Esophagus (tissue), 2 donors: Measurements from ENCODE around the gene LUC7L. TPM values are rescaled to one million over a fixed set of nuclear protein-coding genes. Genes with fewer than 3 reads are reported as not detected.

Source experiments
- H3K27ac ChIP-seq, 2 donors: one replicate each; pipeline ENCODE4 v1.5.1; 2013; ENCODE audit warnings: low read depth in 2 of 2, mild to moderate bottlenecking in 2 of 2, inconsistent platforms in 1 of 2, low read length in 1 of 2, moderate library complexity in 1 of 2
- H3K27me3 ChIP-seq, 2 donors: one replicate each; pipeline ENCODE4 v1.6.1; 2013; ENCODE audit warnings: low read length in 2 of 2, control low read depth in 1 of 2, mild to moderate bottlenecking in 1 of 2; ENCODE audit not compliant: insufficient read depth in 2 of 2, control insufficient read depth in 1 of 2
- H3K36me3 ChIP-seq, 2 donors: one replicate each; pipeline ENCODE4 v1.6.1; 2013; ENCODE audit warnings: low read length in 1 of 2; ENCODE audit not compliant: control insufficient read depth in 2 of 2, insufficient read depth in 2 of 2
- H3K4me1 ChIP-seq, 2 donors: one replicate each; pipeline ENCODE4 v1.6.1; 2013; ENCODE audit warnings: low read length in 1 of 2; ENCODE audit not compliant: control insufficient read depth in 2 of 2, insufficient read depth in 2 of 2
- H3K4me3 ChIP-seq, 2 donors: one replicate each; pipeline ENCODE4 v1.5.1; 2013; ENCODE audit warnings: low read length in 2 of 2, mild to moderate bottlenecking in 2 of 2, low read depth in 1 of 2, moderate library complexity in 1 of 2
- H3K9me3 ChIP-seq, 2 donors: one replicate each; pipeline ENCODE4 v1.6.1; 2013; ENCODE audit warnings: mild to moderate bottlenecking in 2 of 2, low read depth in 1 of 2, low read length in 1 of 2, moderate library complexity in 1 of 2; ENCODE audit not compliant: control insufficient read depth in 2 of 2, insufficient read depth in 1 of 2
- WGBS, 2 donors: extraction: QIAGEN DNeasy Blood & Tissue Kit; methylation state at CpG; one replicate each; pipeline ENCODE4 v1.1.7; 2013; 5-methylcytosine and 5-hydroxymethylcytosine counted together
- polyA plus RNA-seq, 2 donors: library from polyadenylated mRNA; stranded (reverse); fragments of 200-250 nt; gene quantifications; one replicate each; pipeline ENCODE4 v1.2.3, GENCODE V29; 2013
- donor health status: healthy with polysubstance abuse.
- donor health status: Bipolar disorder and iron deficiency.

LUC7L gene
- polyA plus RNA-seq, 2 donors = 37.0 to 102 TPM

DNA sequence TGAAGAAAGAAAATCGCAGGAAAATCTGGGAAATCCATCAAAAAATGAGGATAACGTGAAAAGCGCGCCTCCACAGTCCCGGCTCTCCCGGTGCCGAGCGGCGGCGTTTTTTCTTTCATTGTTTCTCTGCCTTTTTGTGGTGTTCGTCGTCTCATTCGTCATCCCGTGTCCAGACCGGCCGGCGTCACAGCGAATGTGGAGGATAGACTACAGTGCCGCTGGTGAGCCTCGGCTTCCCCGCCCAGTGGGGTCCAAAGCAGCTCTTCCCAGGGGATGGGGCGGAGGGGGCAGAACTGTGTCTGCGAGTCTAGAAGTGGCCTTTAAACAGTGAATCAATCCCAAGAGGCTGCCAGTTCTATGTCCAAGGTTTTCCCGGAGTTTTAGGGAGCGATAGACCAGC, 25.2 kb upstream of the LUC7L start:
- no peaks in the 10 kb centered on the region for H3K9me3 ChIP-seq

GRCh38 chr16:253833-254232, 24.6 kb upstream of the LUC7L start:
- Histone ChIP-seq H3K9me3 (no peaks in the 10 kb centered on the region), H3K27me3 (no peaks in the 10 kb centered on the region), H3K36me3 (peaks cover 0 to 6% of the 10 kb centered on the region in 2 donors), H3K4me3 (no peak overlapping the region), H3K27ac (no peak overlapping the region), H3K4me1 (no peaks in the 10 kb centered on the region)
- WGBS, 2 donors = 80 to 85% methylated on average over 6 of the region's 6 CpGs

More for the DNA sequence above, 25.2 kb upstream of the LUC7L start:
- WGBS, 2 donors = 94 to 97% methylated on average over 25 of the region's 25 CpGs
- Histone ChIP-seq H3K4me1 (no peaks in the 10 kb centered on the region), H3K36me3 (peaks cover 0 to 6% of the 10 kb centered on the region in 2 donors), H3K4me3 (no peak overlapping the region), H3K27me3 (no peaks in the 10 kb centered on the region), H3K27ac (no peak overlapping the region)

GRCh38 chr16:252366-253337, 23.4 kb upstream of the LUC7L start:
- Histone ChIP-seq H3K4me1 (no peaks in the 10 kb centered on the region), H3K4me3 (no peak overlapping the region)
- WGBS, 2 donors = 61 to 71% methylated on average over 30 of the region's 30 CpGs

DNA sequence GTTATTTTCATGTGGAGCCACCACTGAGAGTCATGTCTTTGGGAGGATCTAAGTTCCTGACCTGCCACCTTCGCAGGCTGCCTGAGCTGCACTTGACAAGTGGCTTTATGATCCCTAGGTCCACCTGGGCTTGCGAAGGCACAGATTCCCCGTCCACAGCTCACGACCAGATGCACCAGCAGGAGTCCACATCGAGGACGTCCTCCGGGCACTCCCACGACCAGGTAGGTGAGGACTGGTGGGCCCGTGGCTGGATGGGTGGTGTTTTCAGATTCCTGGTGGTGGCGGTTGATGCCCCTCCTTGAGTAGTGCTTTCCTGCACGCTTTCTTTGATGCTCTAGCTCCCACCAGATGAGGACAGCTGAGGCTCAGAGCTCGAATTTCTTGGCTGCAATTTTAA, 20.2 kb upstream of the LUC7L start:
- peaks cover 0 to 4% of the 10 kb centered on the region in 2 donors for H3K36me3 ChIP-seq
- H3K27me3 ChIP-seq = no peaks in the 10 kb centered on the region
- 90 to 92% methylated on average over 12 of the region's 12 CpGs for WGBS, 2 donors
- no peaks in the 10 kb centered on the region for H3K4me1 ChIP-seq
- no peak overlapping the region for H3K27ac ChIP-seq
- no peak overlapping the region for H3K4me3 ChIP-seq
- no peaks in the 10 kb centered on the region for H3K9me3 ChIP-seq

More at GRCh38 chr16:252366-253337, 23.4 kb upstream of the LUC7L start:
- Histone ChIP-seq H3K36me3 (peaks cover 0 to 6% of the 10 kb centered on the region in 2 donors), H3K27ac (no peak overlapping the region), H3K9me3 (no peaks in the 10 kb centered on the region), H3K27me3 (no peaks in the 10 kb centered on the region)

DNA sequence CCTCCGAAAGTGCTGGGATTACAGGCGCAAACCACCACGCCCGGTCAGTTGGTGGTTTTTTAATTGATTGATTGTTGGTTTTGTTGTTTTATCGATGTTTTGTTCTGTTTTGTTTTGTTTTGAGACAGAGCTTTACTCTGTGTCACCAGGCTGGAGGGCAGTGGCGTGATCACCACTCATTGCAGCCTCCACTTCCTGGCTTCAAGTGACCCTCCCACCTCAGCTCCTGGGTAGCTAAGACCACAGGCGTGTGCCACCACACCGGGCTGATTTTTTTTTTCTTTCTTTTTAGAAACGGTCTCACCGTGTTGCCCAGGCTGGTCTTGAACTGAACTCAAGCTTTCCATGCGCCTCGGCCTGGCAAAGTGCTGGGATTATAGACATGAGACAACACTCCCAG, 17.8 kb upstream of the LUC7L start:
- Histone ChIP-seq H3K4me1 (no peaks in the 10 kb centered on the region), H3K4me3 (no peak overlapping the region), H3K9me3 (no peaks in the 10 kb centered on the region), H3K36me3 (peaks cover 0 to 4% of the 10 kb centered on the region in 2 donors), H3K27me3 (no peaks in the 10 kb centered on the region), H3K27ac (no peak overlapping the region)
- WGBS, 2 donors = 92 to 96% methylated on average over 12 of the region's 12 CpGs

- peaks cover 0 to 5% of the 10 kb centered on the region in 2 donors for H3K4me1 ChIP-seq
- 93 to 94% methylated on average over 9 of the region's 9 CpGs for WGBS, 2 donors
- peaks cover 0 to 4% of the 10 kb centered on the region in 2 donors for H3K36me3 ChIP-seq
- no peaks in the 10 kb centered on the region for H3K27me3 ChIP-seq
- H3K4me3 ChIP-seq = no peak overlapping the region
- no peak overlapping the region for H3K27ac ChIP-seq
- no peaks in the 10 kb centered on the region for H3K9me3 ChIP-seq
Measured at GRCh38 chr16:245105-245504, 15.9 kb upstream of the LUC7L start.

- Histone ChIP-seq H3K4me1 (peaks cover 0 to 8% of the 10 kb centered on the region in 2 donors), H3K4me3 (no peak overlapping the region), H3K27me3 (no peaks in the 10 kb centered on the region), H3K36me3 (no peaks in the 10 kb centered on the region), H3K9me3 (no peaks in the 10 kb centered on the region), H3K27ac (no peak overlapping the region)
- WGBS, 2 donors = 70 to 72% methylated on average over 4 of the region's 4 CpGs
Measured at GRCh38 chr16:243348-243747, 14.1 kb upstream of the LUC7L start.

DNA sequence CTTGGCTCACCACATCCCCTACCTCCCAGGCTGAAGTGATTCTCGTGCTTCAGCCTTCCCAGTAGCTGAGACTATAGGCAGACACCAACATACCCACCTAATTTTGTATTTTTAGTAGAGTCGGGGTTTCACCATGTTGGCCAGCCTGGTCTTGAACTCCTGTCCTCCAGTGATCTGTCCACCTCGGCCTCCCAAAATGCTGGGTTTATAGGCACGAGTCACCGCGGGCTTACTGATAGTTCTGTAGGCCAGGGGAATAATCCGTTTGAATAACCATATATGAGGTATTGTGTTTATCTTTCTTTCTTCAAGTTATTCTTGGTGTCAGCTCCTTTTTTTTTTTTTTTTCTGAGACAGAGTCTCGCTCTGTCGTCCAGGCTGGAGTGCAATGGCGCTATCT, 13.0 kb upstream of the LUC7L start:
- Histone ChIP-seq H3K4me3 (no peak overlapping the region), H3K9me3 (no peaks in the 10 kb centered on the region), H3K4me1 (peaks cover 0 to 8% of the 10 kb centered on the region in 2 donors), H3K36me3 (no peaks in the 10 kb centered on the region), H3K27me3 (no peaks in the 10 kb centered on the region), H3K27ac (peak overlapping the region; percentile 34 to 70)
- WGBS, 2 donors = 84 to 87% methylated on average over 10 of the region's 10 CpGs

- Histone ChIP-seq H3K27me3 (no peaks in the 10 kb centered on the region), H3K9me3 (no peaks in the 10 kb centered on the region), H3K27ac (peak overlapping the region; percentile 54 to 78), H3K36me3 (no peaks in the 10 kb centered on the region), H3K4me3 (no peak overlapping the region), H3K4me1 (peaks cover 0 to 8% of the 10 kb centered on the region in 2 donors)
- 82 to 85% methylated on average over 8 of the region's 8 CpGs for WGBS, 2 donors
Measured at GRCh38 chr16:240559-240958, 11.3 kb upstream of the LUC7L start.

DNA sequence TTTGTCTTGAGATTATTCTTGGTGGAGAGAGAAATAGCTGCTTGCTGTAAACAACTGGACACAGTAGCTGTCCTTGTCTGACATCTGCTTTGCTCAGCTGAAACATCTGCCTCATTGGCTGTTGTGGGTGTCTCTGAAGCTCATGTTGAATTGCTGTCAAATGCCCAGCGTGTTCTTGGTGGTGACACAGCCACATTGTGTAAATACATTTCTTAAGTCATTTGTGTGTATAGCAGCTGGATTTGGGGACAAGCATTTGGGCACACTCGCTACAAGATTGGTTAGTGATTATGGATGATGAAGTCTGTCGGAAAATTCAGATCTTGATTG, 10.7 kb upstream of the LUC7L start:
- Histone ChIP-seq H3K4me1 (peaks cover 0 to 8% of the 10 kb centered on the region in 2 donors), H3K27ac (peak overlapping the region; percentile 17 to 54)

More for the DNA sequence above, 10.7 kb upstream of the LUC7L start:
- 70 to 78% methylated on average over 3 of the region's 3 CpGs for WGBS, 2 donors
- Histone ChIP-seq H3K9me3 (no peaks in the 10 kb centered on the region), H3K4me3 (no peak overlapping the region), H3K27me3 (no peaks in the 10 kb centered on the region), H3K36me3 (no peaks in the 10 kb centered on the region)
